Measurements from ENCODE around the gene PHLDB2.

Gene PHLDB2

GRCh38 chr3:112003321-112004080 is 144.4 kb downstream of the PHLDB2 start:
- FAIRE-seq = no peak

GRCh38 chr3:112004187-112004586 is 145.1 kb downstream of the PHLDB2 start:
- FAIRE-seq (no peak), DNase-seq (ENCODE audit: insufficient read length, low spot score) (no peak)
- no peak for TF ChIP-seq POLR2A (IDR thresholded peaks at IDR 0.05; ENCODE audit: low read depth, low read length)
- TF ChIP-seq SPI1 (IDR thresholded peaks at IDR 0.05; ENCODE audit: low read depth, low read length) = no peak
- TF ChIP-seq POLR2AphosphoS5 (IDR thresholded peaks at IDR 0.05; ENCODE audit: low read depth, low read length) = no peak
- no peak for TF ChIP-seq POU2F2 (IDR thresholded peaks at IDR 0.05; ENCODE audit: low read depth, low read length)
- TF ChIP-seq TAF1 (IDR thresholded peaks at IDR 0.05; ENCODE audit: low read depth, low read length) = no peak
- no peak for TF ChIP-seq PAX5 (IDR thresholded peaks at IDR 0.05; ENCODE audit: insufficient read depth, low read length, severe bottlenecking)

More at GRCh38 chr3:112003321-112004080, 144.4 kb downstream of the PHLDB2 start:
- TF ChIP-seq POLR2A (IDR thresholded peaks at IDR 0.05; ENCODE audit: low read depth, low read length) (no peak), POLR2AphosphoS5 (IDR thresholded peaks at IDR 0.05; ENCODE audit: low read depth, low read length) (no peak), PAX5 (IDR thresholded peaks at IDR 0.05; ENCODE audit: insufficient read depth, low read length, severe bottlenecking) (no peak), SPI1 (IDR thresholded peaks at IDR 0.05; ENCODE audit: low read depth, low read length) (no peak), POU2F2 (IDR thresholded peaks at IDR 0.05; ENCODE audit: low read depth, low read length) (no peak), TAF1 (IDR thresholded peaks at IDR 0.05; ENCODE audit: low read depth, low read length) (no peak)
- no peak for DNase-seq (ENCODE audit: insufficient read length, low spot score)

GRCh38 chr3:112004669-112005068 is 145.6 kb downstream of the PHLDB2 start:
- FAIRE-seq = no peak
- TF ChIP-seq SPI1 (IDR thresholded peaks at IDR 0.05; ENCODE audit: low read depth, low read length) (no peak), POLR2A (IDR thresholded peaks at IDR 0.05; ENCODE audit: low read depth, low read length) (no peak), TAF1 (IDR thresholded peaks at IDR 0.05; ENCODE audit: low read depth, low read length) (no peak), POLR2AphosphoS5 (IDR thresholded peaks at IDR 0.05; ENCODE audit: low read depth, low read length) (no peak), PAX5 (IDR thresholded peaks at IDR 0.05; ENCODE audit: insufficient read depth, low read length, severe bottlenecking) (no peak), POU2F2 (IDR thresholded peaks at IDR 0.05; ENCODE audit: low read depth, low read length) (no peak)

GRCh38 chr3:112005091-112005672 is 146.1 kb downstream of the PHLDB2 start:
- TF ChIP-seq PAX5 (IDR thresholded peaks at IDR 0.05; ENCODE audit: insufficient read depth, low read length, severe bottlenecking) = no peak
- TF ChIP-seq TAF1 (IDR thresholded peaks at IDR 0.05; ENCODE audit: low read depth, low read length) = no peak
- no peak for TF ChIP-seq POLR2A (IDR thresholded peaks at IDR 0.05; ENCODE audit: low read depth, low read length)
- TF ChIP-seq SPI1 (IDR thresholded peaks at IDR 0.05; ENCODE audit: low read depth, low read length) = no peak
- TF ChIP-seq POU2F2 (IDR thresholded peaks at IDR 0.05; ENCODE audit: low read depth, low read length) = no peak
- no peak for TF ChIP-seq POLR2AphosphoS5 (IDR thresholded peaks at IDR 0.05; ENCODE audit: low read depth, low read length)
- DNase-seq (ENCODE audit: insufficient read length, low spot score) (no peak), FAIRE-seq (no peak)

More at GRCh38 chr3:112004669-112005068, 145.6 kb downstream of the PHLDB2 start:
- no peak for DNase-seq (ENCODE audit: insufficient read length, low spot score)

- FAIRE-seq = no peak
- DNase-seq (ENCODE audit: insufficient read length, low spot score) = no peak
- TF ChIP-seq POLR2AphosphoS5 (IDR thresholded peaks at IDR 0.05; ENCODE audit: low read depth, low read length) (no peak), SPI1 (IDR thresholded peaks at IDR 0.05; ENCODE audit: low read depth, low read length) (no peak), TAF1 (IDR thresholded peaks at IDR 0.05; ENCODE audit: low read depth, low read length) (no peak), POLR2A (IDR thresholded peaks at IDR 0.05; ENCODE audit: low read depth, low read length) (no peak), PAX5 (IDR thresholded peaks at IDR 0.05; ENCODE audit: insufficient read depth, low read length, severe bottlenecking) (no peak), POU2F2 (IDR thresholded peaks at IDR 0.05; ENCODE audit: low read depth, low read length) (no peak)
These were observed 148.6 kb downstream of the PHLDB2 start for GRCh38 chr3:112007633-112008032.

GRCh38 chr3:112009670-112010069 is 150.6 kb downstream of the PHLDB2 start:
- TF ChIP-seq POU2F2 (IDR thresholded peaks at IDR 0.05; ENCODE audit: low read depth, low read length) (no peak), POLR2A (IDR thresholded peaks at IDR 0.05; ENCODE audit: low read depth, low read length) (no peak), TAF1 (IDR thresholded peaks at IDR 0.05; ENCODE audit: low read depth, low read length) (no peak), POLR2AphosphoS5 (IDR thresholded peaks at IDR 0.05; ENCODE audit: low read depth, low read length) (no peak), PAX5 (IDR thresholded peaks at IDR 0.05; ENCODE audit: insufficient read depth, low read length, severe bottlenecking) (no peak), SPI1 (IDR thresholded peaks at IDR 0.05; ENCODE audit: low read depth, low read length) (no peak)
- FAIRE-seq (no peak), DNase-seq (ENCODE audit: insufficient read length, low spot score) (no peak)

- no peak for FAIRE-seq
- no peak for TF ChIP-seq PAX5 (IDR thresholded peaks at IDR 0.05; ENCODE audit: insufficient read depth, low read length, severe bottlenecking)
- TF ChIP-seq POU2F2 (IDR thresholded peaks at IDR 0.05; ENCODE audit: low read depth, low read length) = no peak
- no peak for TF ChIP-seq POLR2A (IDR thresholded peaks at IDR 0.05; ENCODE audit: low read depth, low read length)
- no peak for TF ChIP-seq TAF1 (IDR thresholded peaks at IDR 0.05; ENCODE audit: low read depth, low read length)
- TF ChIP-seq SPI1 (IDR thresholded peaks at IDR 0.05; ENCODE audit: low read depth, low read length) = no peak
- TF ChIP-seq POLR2AphosphoS5 (IDR thresholded peaks at IDR 0.05; ENCODE audit: low read depth, low read length) = no peak
- no peak for DNase-seq (ENCODE audit: insufficient read length, low spot score)
These were observed 151.6 kb downstream of the PHLDB2 start for GRCh38 chr3:112010636-112011035.

GRCh38 chr3:112011376-112011940 is 152.4 kb downstream of the PHLDB2 start:
- FAIRE-seq (no peak), DNase-seq (ENCODE audit: insufficient read length, low spot score) (no peak)
- TF ChIP-seq POLR2AphosphoS5 (IDR thresholded peaks at IDR 0.05; ENCODE audit: low read depth, low read length) (no peak), SPI1 (IDR thresholded peaks at IDR 0.05; ENCODE audit: low read depth, low read length) (no peak), POU2F2 (IDR thresholded peaks at IDR 0.05; ENCODE audit: low read depth, low read length) (no peak), PAX5 (IDR thresholded peaks at IDR 0.05; ENCODE audit: insufficient read depth, low read length, severe bottlenecking) (no peak), POLR2A (IDR thresholded peaks at IDR 0.05; ENCODE audit: low read depth, low read length) (no peak)

Measured in GM12891 (cell line).